Muscle layer of colon (tissue), 2 donors: Measurements from ENCODE around the gene PIR.
A peak's percentile ranks its signal among the peaks of the same experiment; 100 is the strongest.

Experiments
- H3K27ac ChIP-seq: one replicate; pipeline ENCODE4 v1.7.0; 2013; ENCODE audit warnings: low read depth, mild to moderate bottlenecking, low read length, moderate library complexity
- H3K27me3 ChIP-seq, 2 donors: one replicate each; pipeline ENCODE4 v1.7.0; 2013; ENCODE audit warnings: low read length in 2 of 2, mild to moderate bottlenecking in 2 of 2; ENCODE audit not compliant: insufficient read depth in 2 of 2, control insufficient read depth in 1 of 2
- H3K36me3 ChIP-seq: one replicate; pipeline ENCODE4 v1.7.0; 2013; ENCODE audit warnings: mild to moderate bottlenecking, low read length; ENCODE audit not compliant: insufficient read depth
- H3K4me1 ChIP-seq: one replicate; pipeline ENCODE4 v1.7.0; 2013; ENCODE audit warnings: mild to moderate bottlenecking, low read length; ENCODE audit not compliant: insufficient read depth
- H3K4me3 ChIP-seq, 2 donors: one replicate each; pipeline ENCODE4 v1.7.0; 2013; ENCODE audit warnings: low read length in 2 of 2, low read depth in 1 of 2, mild to moderate bottlenecking in 1 of 2, moderate library complexity in 1 of 2
- H3K9ac ChIP-seq: one replicate; pipeline ENCODE4 v1.7.0; 2013; ENCODE audit warnings: low read length
- H3K9me3 ChIP-seq: one replicate; pipeline ENCODE4 v1.7.0; 2013; ENCODE audit warnings: mild to moderate bottlenecking, low read length
- donor health status: abdominal sarcoma.
- donor health status: Adenocarcinoma of cecum.

PIR gene

GRCh38 chrX:15344106-15344505 is 149.0 kb downstream of the PIR start:
- Histone ChIP-seq H3K27me3 (no peaks in the 10 kb centered on the region), H3K9me3 (no peaks in the 10 kb centered on the region), H3K36me3 (no peaks in the 10 kb centered on the region), H3K27ac (no peak overlapping the region), H3K4me3 (no peak overlapping the region), H3K9ac (no peak overlapping the region), H3K4me1 (no peaks in the 10 kb centered on the region)

- H3K36me3 ChIP-seq = no peaks in the 10 kb centered on the region
- H3K27me3 ChIP-seq = peaks cover 0 to 2% of the 10 kb centered on the region in 2 donors
- H3K9ac ChIP-seq = no peak overlapping the region
- no peaks in the 10 kb centered on the region for H3K4me1 ChIP-seq
- no peaks in the 10 kb centered on the region for H3K9me3 ChIP-seq
- no peak overlapping the region for H3K4me3 ChIP-seq
- H3K27ac ChIP-seq = no peak overlapping the region
These were observed 150.1 kb downstream of the PIR start for GRCh38 chrX:15343075-15343476.

GRCh38 chrX:15340867-15341266 is 152.3 kb downstream of the PIR start:
- no peaks in the 10 kb centered on the region for H3K36me3 ChIP-seq

DNA sequence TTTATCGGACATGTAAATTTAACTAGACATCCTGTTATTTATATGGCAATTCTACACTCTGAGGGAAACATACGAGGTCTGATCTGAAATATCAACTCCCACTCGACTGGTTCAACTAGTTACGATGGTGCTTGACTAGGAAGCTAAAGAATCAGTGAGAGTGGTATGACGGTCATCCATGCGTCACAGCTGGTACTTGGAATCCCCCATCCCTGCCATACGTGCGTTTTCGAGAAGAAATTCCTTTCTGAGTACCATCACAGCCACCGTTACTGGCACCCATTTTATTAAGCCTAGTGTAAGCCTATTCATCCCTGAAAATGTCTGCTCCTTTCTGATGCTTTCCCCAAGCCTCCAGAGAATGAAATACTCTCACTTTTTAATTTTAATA is 157.1 kb downstream of the PIR start:
- H3K36me3 ChIP-seq = no peaks in the 10 kb centered on the region
- H3K27ac ChIP-seq = no peak overlapping the region
- H3K9ac ChIP-seq = no peak overlapping the region
- peaks cover 4 to 6% of the 10 kb centered on the region in 2 donors for H3K27me3 ChIP-seq
- H3K4me3 ChIP-seq = peak overlapping the region; percentile 30 to 42
- H3K4me1 ChIP-seq = no peaks in the 10 kb centered on the region
- H3K9me3 ChIP-seq = no peaks in the 10 kb centered on the region

More at GRCh38 chrX:15340867-15341266, 152.3 kb downstream of the PIR start:
- no peak overlapping the region for H3K9ac ChIP-seq
- peaks cover 0 to 4% of the 10 kb centered on the region in 2 donors for H3K27me3 ChIP-seq
- no peaks in the 10 kb centered on the region for H3K4me1 ChIP-seq
- no peaks in the 10 kb centered on the region for H3K9me3 ChIP-seq
- no peak overlapping the region for H3K4me3 ChIP-seq
- H3K27ac ChIP-seq = no peak overlapping the region

DNA sequence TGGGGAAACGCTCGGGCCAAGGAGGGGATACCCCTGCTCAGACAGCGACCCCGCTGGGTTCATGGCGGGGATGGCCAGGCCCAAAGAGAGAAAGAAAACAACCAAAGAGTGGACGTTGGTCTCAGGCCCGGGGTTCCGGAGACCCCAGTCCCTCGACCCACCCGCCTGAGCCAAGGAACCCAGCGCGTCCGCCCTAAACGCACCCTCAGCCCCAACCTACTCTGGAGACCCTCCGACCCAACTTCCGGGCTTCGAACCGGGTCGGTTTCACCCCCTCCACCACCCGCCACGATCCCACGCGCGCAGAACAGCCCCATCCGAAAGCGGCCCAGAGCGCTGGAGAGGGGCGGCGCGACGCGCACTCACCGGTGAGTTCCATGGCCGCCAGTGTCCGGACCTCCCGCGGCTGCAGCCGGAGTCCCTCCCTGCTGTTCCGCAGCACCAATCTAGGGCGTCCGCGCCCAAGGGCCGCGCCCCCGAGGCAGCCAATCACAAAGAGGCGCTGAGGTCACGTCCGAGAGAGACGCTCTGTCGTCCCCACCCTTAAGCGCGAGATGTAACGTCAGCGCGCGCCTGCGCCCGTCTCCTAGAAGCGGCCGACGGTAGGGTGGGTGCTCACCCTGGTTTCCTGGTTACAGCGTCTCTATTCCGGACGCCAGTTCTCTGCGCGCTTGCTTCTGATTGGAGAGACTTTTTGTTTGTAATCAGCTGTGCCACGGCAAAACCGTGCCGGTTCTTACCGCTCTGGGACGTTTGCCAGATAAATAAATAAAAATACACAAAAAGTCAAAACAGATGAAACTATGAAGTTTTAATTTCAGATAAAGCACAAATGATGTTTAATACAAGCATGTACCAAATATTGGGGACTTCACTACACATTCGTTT is 157.8 kb downstream of the PIR start, which contains the start of gene PIGA:
TSS of gene PIGA (minus strand) at position 389 of the 888 bp plus-strand sequence. CDS start 3,593 bp downstream, outside the sequence.
- no peaks in the 10 kb centered on the region for H3K9me3 ChIP-seq
- peak within 1 kb of the TSS; percentile 50 to 57 for H3K4me3 ChIP-seq
- no peaks in the 10 kb centered on the region for H3K4me1 ChIP-seq
- no peaks in the 10 kb centered on the region for H3K36me3 ChIP-seq
- peaks cover 4 to 6% of the 10 kb centered on the region in 2 donors for H3K27me3 ChIP-seq
- H3K27ac ChIP-seq = peak within 1 kb of the TSS; percentile 24
- peak within 1 kb of the TSS; percentile 35 for H3K9ac ChIP-seq
